ENCODE measurements around the gene MAN1B1.

- TF ChIP-seq ZNF8 (CRISPR knock-in tag; IDR thresholded peaks at IDR 0.05) = no peak
- TF ChIP-seq PATZ1 (CRISPR knock-in tag; IDR thresholded peaks at IDR 0.05; ENCODE audit: borderline replicate concordance) = no peak
- no peak for TF ChIP-seq SNAI2 (CRISPR knock-in tag; IDR thresholded peaks at IDR 0.05)
Measured at GRCh38 chr9:137095664-137096517, 9.1 kb downstream of the MAN1B1 start.
